Stimulated activated CD4-positive, alpha-beta T cell treated with anti-CD3 and anti-CD28 coated beads, Interleukin-1b, Interleukin-23, amount 100 ng/mL, for 48 hours (primary cell): Measurements from ENCODE around the gene P3H1.
A peak's percentile ranks its signal among the peaks of the same experiment; 100 is the strongest.
"Not testable (repeated sequence)": the region's sequence is repeated elsewhere in the genome, so short reads cannot be mapped to it uniquely, and the experiment has no call there.

Experiments
- DNase-seq: peaks from one replicate; pipeline ENCODE4 v3.0.0-alpha.2; 2020

Gene P3H1

DNA sequence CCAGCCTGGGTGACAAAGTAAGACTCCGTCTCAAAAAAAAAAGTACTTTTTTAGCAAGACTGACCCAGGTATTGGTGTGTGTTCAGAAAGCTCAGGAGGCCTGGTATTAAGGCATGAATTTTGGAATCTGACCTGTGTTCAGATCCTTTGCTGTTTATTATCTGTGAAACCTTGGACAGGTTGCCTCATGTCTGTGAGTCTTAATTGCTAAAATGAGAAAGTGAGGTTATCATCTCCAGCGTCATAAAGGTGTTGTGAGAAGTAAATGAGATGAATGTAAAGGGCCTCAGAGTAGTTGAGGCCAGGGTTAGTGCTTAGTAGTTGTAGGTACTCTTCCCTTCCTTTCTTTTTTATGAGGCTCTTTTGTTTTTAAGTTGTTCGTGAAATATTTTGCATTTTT, 3.0 kb upstream of the P3H1 start:
- no peak for DNase-seq

DNA sequence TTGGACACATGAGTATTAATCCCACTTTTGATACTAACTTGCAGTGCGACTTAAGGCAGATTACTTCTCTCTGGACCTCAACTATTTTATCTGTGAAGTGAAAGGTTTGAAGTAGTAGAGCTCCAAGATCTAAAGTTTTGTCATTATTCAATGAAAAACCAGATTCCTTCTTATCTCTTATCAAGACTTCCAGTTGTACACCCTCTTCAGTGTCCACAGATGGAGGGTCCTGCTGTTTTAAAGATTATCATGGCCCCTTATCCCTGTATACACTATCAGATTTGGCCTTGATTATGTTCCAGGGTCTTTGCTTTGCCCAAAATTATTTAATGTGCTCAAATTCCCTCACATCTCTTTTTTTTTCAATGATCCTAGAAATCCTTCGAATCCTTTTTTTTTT, 1.3 kb upstream of the P3H1 start:
- no peak for DNase-seq

DNA sequence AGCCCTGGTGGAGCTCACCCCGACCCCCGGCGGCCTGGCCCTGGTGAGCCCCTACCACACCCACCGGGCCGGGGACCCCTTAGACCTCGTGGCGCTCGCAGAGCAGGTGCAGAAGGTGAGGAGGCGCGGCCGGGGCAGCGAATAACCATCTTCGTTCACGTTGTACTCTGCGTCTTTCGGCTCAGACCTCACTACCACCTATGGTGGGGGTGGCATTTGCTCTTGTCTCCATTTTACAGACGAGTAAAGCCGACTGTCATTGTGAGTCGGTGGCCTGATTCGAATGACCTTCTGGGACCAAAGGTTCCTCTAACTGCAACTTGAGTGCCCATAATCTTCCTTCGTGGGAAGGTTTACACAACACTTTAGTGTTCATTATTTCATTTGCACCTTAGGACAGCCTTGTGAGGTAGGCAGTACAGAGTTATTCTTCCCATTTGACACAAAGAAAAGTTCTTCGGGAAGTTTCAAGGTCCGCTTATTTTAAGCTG, 727 bp upstream of the P3H1 start:
- DNase-seq, result no peak

- DNase-seq, result peak; percentile 47
Measured at GRCh38 chr1:42765832-42766740, 742 bp downstream of the P3H1 start.

DNA sequence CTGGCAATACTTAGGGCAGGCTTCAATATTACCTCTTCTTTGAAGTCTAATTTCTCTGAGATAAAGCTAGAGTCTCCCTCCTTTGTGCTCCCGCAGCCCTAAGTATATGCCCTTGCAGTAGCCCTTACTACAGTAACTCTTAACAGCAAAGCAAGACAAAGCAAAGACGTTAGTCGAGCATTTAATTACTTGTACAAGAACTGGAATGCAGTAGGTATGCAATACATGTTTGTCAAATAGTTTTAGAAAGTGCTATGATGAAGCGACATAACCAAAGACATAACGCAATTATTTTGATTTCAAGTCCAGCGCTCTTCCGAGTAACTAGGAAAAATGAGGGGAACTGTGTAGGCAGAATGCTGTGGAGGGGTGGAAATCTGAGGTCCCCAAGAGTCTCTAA, 1.6 kb downstream of the P3H1 start:
- no peak for DNase-seq

- DNase-seq, result no peak
Measured at GRCh38 chr1:42762269-42762668, 4.6 kb downstream of the P3H1 start.

GRCh38 chr1:42761567-42761966, 5.3 kb downstream of the P3H1 start:
- no peak for DNase-seq

DNA sequence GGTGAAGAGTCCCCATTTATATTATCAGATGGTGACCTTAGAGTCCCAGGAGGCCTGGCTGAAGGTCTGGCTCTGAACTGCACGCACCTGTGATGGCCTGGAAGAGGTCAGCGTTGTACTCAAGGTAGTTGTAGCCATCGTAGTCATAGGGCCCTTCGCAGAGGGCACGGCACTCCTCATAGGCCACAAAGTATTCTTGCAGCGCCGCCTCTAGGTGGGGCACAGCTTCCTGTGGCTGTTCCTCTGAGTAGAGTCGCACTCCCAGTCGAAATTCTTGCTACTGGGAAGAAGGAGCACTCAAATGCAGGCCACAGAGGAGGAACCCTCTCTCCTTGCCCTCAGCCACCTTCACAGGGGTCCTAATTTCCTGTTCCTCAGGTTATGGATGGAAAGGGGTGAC, 7.7 kb downstream of the P3H1 start:
- DNase-seq, result no peak

- DNase-seq, result no peak
Measured at GRCh38 chr1:42758641-42759040, 8.2 kb downstream of the P3H1 start.

GRCh38 chr1:42757892-42758275, 8.9 kb downstream of the P3H1 start:
- no peak for DNase-seq

- no peak for DNase-seq
Measured at GRCh38 chr1:42756956-42757891, 9.6 kb downstream of the P3H1 start.

DNA sequence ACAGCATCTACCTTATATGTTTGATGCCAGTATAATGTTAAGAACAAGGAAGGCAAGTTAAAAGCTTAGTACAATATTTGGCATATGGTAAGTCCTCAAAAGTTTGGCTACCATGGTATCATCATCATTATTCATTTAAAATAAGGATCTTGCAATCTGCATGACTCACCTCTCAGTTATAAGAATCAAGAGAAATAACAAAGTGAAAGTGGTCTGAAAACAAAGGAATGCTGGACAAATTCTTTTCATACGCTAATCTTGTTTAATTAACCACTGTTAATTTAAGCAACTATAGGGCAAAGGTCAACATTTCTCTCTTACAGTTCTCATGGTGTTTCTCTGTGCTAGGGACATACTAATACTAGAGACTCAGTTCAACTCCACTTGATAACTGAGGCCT, 13.8 kb downstream of the P3H1 start:
- no peak for DNase-seq

- DNase-seq, result no peak
Measured at GRCh38 chr1:42752284-42752683, 14.5 kb downstream of the P3H1 start.

DNA sequence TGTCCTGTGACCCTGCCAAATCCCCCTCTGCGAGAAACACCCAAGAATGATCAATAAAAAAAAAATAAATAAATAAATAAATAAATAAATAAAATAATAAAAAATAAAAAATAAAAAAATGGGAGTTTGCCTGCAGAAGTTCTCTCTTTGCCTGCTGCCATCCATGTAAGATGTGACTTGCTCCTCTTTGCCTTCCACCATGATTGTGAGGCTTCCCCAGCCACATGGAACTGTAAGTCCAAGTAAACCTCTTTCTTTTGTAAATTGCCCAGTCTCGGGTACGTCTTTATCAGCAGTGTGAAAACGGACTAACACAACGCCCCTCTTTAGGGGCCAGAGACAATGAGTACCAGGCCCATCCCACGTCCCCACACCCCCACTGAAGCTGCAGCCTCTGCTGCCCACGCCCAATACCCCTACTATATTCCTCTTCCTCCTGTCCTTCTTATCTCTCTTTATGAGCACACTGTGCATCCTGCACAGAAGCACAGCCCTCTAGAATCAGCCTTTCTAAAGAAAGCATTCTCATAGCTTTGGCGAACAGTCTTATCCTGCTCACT, 15.2 kb downstream of the P3H1 start:
- not testable (repeated sequence) for DNase-seq

DNA sequence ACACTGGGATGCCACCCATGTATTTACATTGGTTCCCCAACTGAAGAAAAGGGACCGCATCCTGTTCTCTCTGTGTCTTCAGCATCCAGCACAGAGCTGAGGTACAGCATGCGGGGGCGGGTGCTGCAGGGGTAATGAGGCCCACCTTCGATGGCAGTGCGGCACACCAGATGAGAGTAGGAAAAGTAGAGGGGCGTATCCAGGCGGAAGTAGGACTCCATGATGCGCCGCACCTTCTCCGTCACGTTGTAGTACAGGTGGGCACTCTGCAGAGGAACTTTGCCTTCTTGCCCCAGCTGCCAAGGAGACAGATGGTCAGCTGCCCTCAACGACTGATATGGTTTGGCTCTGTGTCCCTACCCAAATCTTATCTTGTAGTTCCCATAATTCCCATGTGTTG, 16.8 kb downstream of the P3H1 start:
- DNase-seq, result no peak

- DNase-seq, result no peak
Measured at GRCh38 chr1:42748461-42749410, 18.1 kb downstream of the P3H1 start.

- DNase-seq, result no peak
Measured at GRCh38 chr1:42748021-42748420, 18.8 kb downstream of the P3H1 start.

GRCh38 chr1:42747125-42747524, 19.7 kb downstream of the P3H1 start:
- peak; percentile 18 for DNase-seq

DNA sequence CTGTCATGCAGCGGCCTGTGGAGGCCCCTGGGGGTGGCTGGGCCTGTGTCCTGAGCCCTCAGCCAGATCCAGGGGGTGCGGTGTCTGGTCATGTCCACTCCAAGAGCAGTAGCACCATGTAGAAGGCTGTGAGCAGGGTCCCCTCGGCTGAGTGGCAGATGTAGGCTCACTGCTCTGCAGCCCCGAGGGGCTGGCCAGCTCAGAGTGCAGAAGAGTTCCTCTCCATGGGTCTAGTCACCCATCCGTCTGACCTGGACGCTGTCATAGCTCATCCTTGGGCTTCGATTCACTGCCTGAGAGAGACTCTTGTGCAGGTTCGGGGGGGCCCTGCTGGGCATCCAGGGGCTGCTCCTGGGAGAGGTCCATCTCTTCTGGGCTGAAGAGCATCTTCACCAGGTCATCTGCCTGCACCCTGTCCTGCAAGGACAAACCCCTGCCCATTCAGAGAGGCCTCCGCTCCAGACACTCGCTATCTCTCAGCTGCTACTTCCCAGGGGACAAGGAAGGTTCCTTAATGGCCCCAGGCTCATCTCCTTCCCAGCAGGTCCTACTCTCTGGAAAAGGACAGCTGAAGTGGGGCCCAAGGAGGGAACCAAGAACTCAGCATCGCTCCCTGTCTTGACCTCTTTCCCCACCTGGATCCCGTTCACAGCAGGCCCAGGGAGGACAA, 20.3 kb downstream of the P3H1 start:
- no peak for DNase-seq

- DNase-seq, result no peak
Measured at GRCh38 chr1:42745851-42746250, 21.0 kb downstream of the P3H1 start.

DNA sequence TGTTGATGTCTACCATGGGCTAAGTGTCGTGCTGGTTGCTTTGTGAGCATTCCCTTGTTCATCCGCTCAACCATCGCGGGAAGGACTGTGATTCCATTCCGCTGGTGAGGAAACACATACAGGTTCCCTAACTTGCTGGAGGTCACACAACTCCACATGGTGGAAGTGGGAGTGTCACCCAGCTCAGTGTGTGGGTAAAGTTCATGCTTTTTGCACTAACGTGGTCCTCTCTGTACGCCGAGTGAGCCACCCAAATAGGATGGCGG, 22.7 kb downstream of the P3H1 start:
- no peak for DNase-seq
